ENCODE measurements around the gene PDXDC1.
"Not testable (repeated sequence)": the region's sequence is repeated elsewhere in the genome, so short reads cannot be mapped to it uniquely, and the experiment has no call there.

The PDXDC1 gene

DNA sequence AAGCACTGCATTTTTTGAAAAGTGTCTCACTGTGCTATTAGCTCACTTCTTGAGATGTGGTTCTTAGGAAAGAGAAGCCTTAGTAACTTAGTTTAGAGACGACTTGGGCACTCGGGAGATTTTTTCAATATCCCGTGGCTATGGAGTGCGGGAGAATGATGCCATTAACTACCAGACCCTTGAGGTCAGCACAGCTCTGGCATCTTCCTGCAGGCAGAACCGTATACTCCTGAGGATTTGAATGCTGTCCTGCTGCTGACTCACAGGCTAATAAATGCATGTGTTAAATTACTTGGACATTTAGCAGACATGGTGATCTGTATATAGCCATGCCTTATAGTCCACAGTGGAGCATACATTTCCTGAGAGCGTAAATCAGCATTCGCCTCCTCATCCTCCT is 46.6 kb downstream of the PDXDC1 start:
- ATAC-seq, result peak; percentile 80
- TF ChIP-seq ISL1 (CRISPR knock-in tag; IDR thresholded peaks at IDR 0.05), result peak; percentile 38

DNA sequence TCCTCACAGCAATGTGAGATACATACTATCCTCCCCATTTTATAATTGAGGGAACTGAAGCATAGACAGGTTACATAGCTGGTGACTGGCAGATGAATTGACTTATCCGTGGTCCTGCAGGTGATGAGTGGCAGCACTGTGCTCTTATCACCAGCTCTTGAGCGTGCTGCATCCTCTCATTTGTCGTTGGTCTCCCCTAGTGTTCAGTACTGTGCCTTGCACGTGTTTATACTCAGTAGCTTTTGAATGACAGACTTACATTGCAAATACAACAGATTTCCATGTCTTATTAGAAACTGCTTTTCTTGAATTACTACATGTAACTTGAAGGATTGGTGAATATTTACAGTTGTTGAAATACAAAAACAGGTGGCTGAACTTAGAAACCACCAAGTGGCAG is 47.4 kb downstream of the PDXDC1 start:
- ATAC-seq, result peak; percentile 65

DNA sequence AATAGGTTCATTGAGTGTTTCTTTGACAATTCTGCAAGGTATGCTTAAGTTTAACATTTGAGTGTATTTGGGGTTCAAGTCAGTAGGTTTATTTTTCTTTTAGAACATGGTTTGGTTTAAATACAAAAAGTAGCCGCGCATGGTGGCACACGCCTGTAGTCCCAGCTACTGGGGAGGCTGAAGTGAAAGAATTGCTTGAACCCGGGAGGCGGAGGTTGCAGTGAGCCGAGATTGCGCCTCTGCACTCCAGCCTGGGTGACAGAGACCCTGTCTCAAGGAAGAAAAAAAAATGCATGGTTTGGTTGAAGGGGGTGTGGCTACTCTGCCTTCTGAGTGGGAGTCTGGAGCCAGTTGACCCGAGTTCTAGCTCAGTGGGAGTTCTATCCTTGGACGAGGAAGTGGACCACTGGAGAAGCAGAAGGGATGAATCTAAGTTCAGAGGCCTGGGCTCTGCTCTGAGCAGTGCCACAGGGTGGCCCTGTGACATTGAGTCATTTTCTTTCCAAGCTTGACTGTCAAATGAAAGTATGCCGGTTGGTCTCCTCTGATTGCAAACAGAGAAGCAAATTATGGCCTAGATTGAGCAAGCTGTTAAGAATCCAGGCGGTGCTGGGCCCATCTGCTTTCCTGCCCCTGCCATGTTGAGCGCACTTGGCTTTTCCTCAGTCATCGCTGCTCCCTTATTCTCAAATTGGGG is 48.7 kb downstream of the PDXDC1 start:
- not testable (repeated sequence) for ATAC-seq

DNA sequence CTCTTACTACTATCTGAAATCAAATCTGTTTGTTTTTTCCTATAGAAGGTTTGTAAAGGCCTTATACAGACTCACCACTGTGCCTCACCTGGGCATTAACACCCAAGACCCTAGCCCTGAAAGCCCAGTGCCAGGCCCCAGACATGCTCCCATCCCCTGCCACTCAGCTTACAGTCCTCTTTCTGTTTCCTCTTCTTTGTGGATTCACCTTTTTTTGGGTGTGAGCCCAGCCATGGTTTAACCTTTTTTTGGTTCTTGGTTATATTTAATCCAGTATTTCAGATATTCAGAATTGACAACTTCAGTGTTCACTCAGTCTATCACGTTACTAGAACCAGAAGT is 50.0 kb downstream of the PDXDC1 start:
- not testable (repeated sequence) for ATAC-seq

DNA sequence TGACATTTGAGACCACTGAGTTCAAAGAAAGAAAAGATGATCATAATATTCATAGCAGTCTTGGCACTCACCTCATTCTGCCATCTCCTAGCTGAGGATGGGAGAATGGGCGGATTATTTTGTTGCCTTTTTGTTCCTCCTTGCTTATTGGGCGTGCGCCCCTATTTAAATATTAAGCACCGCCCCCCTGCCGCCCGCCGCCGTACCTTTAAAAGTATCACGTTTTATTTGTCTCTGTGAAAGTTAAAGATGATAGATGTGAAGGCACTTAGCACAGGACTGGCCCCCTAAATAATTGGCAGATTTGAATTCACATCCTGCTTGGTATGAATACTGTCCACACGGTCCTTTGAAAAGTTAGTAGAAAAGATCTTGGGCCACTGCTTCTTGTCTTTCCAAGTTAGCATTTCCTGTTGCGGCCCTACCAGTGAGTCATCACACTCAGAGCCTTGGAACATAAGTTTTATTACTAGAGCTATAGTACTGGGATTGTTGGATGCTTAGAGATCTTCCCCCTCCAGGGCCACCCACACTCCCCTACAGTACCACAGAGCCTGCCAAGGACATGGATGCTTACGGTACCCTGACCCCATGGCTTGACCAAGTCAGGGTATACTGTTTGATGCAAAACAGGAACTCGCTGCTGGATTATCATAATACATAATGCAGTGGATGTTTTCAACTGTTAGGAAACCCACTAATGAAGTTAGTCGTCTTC is 50.6 kb downstream of the PDXDC1 start:
- peak; percentile 83 for ATAC-seq
- TF ChIP-seq, protein P1, sequence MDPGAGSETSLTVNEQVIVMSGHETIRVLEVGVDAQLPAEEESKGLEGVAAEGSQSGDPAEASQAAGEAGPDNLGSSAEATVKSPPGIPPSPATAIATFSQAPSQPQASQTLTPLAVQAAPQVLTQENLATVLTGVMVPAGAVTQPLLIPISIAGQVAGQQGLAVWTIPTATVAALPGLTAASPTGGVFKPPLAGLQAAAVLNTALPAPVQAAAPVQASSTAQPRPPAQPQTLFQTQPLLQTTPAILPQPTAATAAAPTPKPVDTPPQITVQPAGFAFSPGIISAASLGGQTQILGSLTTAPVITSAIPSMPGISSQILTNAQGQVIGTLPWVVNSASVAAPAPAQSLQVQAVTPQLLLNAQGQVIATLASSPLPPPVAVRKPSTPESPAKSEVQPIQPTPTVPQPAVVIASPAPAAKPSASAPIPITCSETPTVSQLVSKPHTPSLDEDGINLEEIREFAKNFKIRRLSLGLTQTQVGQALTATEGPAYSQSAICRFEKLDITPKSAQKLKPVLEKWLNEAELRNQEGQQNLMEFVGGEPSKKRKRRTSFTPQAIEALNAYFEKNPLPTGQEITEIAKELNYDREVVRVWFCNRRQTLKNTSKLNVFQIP (CRISPR knock-in tag; IDR thresholded peaks at IDR 0.05; ENCODE audit: borderline replicate concordance, low read depth), result 0 out of 2 replicates have a peak, but pooled peaks have one; percentile 40
- TF ChIP-seq, protein P2, sequence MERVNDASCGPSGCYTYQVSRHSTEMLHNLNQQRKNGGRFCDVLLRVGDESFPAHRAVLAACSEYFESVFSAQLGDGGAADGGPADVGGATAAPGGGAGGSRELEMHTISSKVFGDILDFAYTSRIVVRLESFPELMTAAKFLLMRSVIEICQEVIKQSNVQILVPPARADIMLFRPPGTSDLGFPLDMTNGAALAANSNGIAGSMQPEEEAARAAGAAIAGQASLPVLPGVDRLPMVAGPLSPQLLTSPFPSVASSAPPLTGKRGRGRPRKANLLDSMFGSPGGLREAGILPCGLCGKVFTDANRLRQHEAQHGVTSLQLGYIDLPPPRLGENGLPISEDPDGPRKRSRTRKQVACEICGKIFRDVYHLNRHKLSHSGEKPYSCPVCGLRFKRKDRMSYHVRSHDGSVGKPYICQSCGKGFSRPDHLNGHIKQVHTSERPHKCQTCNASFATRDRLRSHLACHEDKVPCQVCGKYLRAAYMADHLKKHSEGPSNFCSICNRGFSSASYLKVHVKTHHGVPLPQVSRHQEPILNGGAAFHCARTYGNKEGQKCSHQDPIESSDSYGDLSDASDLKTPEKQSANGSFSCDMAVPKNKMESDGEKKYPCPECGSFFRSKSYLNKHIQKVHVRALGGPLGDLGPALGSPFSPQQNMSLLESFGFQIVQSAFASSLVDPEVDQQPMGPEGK (CRISPR knock-in tag; IDR thresholded peaks at IDR 0.05; ENCODE audit: borderline replicate concordance), result 0 out of 2 replicates have a peak, but pooled peaks have one; percentile 40
- TF ChIP-seq ISL1 (CRISPR knock-in tag; IDR thresholded peaks at IDR 0.05), result peak; percentile 38; the same call in 1 of the 2 replicates
- TF ChIP-seq TOX (CRISPR knock-in tag; IDR thresholded peaks at IDR 0.05; ENCODE audit: borderline replicate concordance), result peak; percentile 44; the same call in 1 of the 2 replicates
- TF ChIP-seq ZC3H10 (CRISPR knock-in tag; IDR thresholded peaks at IDR 0.05), result peak; percentile 57; the same call in 1 of the 2 replicates

DNA sequence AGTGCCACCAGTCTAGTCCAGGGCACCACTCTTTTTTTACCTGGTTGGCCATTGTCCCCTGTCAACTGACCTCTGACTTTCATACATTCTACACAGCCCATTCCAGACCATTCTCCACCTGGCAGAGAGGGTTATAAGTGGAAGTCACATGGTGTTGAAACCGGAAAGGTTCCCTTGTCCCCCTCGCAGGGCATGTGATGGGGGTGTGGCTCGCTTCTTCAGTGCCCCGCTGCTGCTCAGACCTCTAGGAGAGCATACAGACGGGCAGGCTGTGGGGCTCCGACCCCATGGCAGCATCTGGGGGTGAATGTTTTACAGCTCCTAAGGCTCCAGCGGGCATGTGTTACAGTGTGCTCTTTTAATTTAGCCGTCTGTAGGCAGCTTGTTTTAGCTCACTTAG is 52.2 kb downstream of the PDXDC1 start:
- ATAC-seq, result not testable (repeated sequence)

DNA sequence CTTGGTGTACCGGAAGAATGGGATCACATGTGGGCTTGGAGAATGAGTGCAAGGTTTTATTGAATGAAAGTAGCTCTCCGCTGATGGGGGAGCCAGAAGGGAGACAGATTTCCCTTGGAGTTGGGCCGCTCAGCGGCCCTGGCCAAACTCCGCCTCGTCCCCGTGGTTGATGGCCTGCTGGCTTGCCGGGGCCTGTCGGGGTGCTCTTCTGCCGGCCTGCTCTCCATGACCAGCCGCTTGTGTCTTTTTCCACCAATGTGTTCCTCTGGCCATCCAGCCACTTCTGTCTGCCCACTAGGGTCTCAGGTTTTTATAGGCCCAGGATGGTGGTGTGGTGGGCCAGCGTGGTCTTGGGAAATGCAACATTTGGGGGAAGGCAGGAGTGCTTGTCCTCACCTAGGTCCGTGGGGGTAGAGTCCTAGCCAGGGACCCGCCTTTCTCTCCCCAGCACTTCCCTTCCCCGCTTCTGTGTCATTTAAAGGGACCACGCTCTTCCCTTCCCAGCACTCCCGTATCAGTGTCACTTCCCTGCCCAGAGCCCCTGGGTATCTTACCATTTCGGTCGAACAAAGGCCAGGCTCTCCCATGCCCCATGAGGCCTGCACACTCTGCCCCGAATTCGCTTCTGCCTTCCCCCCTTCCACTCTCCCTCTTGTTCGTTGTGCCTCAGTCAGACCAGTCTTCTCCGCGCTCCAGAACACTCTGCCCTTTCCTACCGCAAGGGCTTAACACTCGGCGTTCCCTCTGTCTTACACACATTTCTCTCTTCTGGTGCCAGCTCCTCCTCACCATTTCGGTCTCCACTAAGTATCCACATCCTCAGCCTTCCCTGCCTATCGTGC is 52.9 kb downstream of the PDXDC1 start:
- ATAC-seq, result not testable (repeated sequence)

DNA sequence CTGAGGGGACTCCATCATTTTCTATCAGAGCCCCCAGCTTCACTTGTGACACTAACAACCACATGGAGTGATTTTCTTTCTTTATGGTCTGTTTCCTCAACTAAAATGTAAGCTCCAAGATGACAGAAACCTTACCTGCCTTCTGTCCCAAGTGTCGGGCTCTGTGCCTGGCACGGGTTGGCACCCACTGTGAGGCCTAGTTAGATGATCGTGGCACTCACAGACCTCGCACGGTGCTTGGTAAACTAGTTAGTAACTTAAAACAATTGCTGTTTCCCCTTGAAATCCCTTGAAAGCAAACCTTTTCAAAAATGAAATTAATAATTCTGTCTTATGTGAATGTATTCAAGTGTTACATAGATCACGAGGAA is 53.5 kb downstream of the PDXDC1 start:
- ATAC-seq, result not testable (repeated sequence)

DNA sequence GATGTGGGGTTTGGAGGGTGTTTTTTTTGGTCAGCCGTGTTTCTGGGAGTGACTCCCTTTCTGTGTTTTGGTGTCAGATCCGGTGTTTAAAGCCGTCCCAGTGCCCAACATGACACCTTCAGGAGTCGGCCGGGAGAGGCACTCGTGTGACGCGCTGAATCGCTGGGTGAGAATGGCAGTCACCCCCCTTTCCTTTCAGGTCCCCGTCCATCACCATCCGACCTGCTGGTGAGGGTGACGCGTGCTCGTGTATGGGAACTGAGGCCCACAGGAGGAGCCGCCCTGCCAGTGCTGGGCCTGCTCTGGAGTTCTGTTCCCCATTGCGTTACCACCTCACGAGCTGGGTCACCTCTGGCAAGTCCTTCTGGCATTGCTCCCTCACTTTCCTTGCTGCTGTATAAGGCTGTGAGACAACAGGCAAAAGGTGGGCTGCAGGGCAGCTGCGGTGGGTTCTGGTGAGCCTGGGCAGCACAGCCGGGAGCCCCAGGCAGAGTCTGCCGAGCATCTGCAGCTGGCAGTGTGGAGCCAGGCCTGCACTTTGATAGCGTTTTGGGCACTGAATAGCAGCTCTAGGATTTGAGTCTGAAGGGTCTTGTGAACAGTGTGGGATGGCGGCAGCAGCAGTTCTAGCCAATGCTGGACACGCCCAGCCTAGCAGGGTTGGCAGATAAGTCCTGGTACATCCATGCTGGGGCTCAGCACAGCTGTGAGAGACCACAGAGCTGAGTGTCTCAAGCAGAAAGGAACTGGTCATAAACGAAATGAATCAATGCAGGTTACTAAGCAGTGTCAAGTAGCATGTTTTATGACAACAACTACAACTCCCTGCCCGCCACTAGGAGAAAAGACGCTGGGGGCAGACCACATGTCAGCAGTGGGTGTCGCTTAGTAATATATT is 54.2 kb downstream of the PDXDC1 start:
- not testable (repeated sequence) for ATAC-seq

DNA sequence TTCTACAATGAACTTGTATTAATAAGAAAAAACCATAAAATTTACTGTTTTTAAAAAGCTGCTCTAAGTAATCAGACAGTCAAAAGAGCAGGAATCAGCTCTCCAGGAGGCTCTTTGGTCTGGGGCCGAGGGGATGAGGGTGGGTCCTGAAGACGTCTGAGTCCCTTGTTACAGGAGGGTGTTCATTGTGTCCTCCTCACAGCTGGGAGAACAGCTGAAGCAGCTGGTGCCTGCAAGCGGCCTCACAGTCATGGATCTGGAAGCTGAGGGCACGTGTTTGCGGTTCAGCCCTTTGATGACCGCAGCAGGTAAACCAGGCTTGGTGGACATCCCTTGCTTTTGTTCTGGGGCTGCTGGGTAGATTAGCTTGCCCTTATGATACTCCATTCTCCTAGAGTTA is 54.9 kb downstream of the PDXDC1 start:
- ATAC-seq, result not testable (repeated sequence)

DNA sequence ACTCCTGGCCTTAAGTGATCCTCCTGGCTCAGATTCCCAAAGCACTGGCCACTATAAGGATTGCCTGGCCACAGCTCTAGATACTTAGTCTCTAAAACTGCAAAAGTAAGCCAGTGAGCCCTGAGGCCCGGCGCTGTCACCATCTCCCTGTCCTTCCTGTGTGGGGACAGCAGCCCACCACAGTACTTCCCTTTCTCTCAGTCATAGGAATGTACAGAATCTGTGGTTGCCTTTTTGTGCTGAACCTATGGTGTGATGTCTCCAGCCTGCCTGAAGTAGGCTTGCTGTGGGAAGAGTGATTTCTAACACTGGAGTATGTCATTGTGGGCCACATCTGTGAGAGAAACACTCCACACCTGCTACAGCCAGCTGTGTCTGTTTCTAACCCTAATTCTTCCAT is 56.4 kb downstream of the PDXDC1 start:
- no peak for ATAC-seq
- TF ChIP-seq PPARA (CRISPR knock-in tag; IDR thresholded peaks at IDR 0.05; ENCODE audit: borderline replicate concordance) (no peak), ZNF70 (CRISPR knock-in tag; IDR thresholded peaks at IDR 0.05) (no peak), CSDC2 (CRISPR knock-in tag; IDR thresholded peaks at IDR 0.05) (no peak), OSR1 (CRISPR knock-in tag; IDR thresholded peaks at IDR 0.05) (no peak), GLIS3 (CRISPR knock-in tag; IDR thresholded peaks at IDR 0.05) (no peak), ZFP3 (CRISPR knock-in tag; IDR thresholded peaks at IDR 0.05) (no peak), ZFP30 (CRISPR knock-in tag; IDR thresholded peaks at IDR 0.05) (no peak)
- TF ChIP-seq, protein P3, sequence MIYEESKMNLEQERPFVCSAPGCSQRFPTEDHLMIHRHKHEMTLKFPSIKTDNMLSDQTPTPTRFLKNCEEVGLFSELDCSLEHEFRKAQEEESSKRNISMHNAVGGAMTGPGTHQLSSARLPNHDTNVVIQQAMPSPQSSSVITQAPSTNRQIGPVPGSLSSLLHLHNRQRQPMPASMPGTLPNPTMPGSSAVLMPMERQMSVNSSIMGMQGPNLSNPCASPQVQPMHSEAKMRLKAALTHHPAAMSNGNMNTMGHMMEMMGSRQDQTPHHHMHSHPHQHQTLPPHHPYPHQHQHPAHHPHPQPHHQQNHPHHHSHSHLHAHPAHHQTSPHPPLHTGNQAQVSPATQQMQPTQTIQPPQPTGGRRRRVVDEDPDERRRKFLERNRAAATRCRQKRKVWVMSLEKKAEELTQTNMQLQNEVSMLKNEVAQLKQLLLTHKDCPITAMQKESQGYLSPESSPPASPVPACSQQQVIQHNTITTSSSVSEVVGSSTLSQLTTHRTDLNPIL (CRISPR knock-in tag; IDR thresholded peaks at IDR 0.05; ENCODE audit: low read depth), result no peak
- TF ChIP-seq, protein P2 (CRISPR knock-in tag; IDR thresholded peaks at IDR 0.05; ENCODE audit: borderline replicate concordance), result no peak

All from SK-N-SH treated with all-trans-retinoic acid at 6 μM for 48 hours (cell line).